ENCODE data around the gene VGLL4. TPM values are rescaled to one million over a fixed set of nuclear protein-coding genes. Genes with fewer than 3 reads are reported as not detected.

The VGLL4 gene
- total RNA-seq, 1 donor from 2014 or later = 45.5 TPM

DNA sequence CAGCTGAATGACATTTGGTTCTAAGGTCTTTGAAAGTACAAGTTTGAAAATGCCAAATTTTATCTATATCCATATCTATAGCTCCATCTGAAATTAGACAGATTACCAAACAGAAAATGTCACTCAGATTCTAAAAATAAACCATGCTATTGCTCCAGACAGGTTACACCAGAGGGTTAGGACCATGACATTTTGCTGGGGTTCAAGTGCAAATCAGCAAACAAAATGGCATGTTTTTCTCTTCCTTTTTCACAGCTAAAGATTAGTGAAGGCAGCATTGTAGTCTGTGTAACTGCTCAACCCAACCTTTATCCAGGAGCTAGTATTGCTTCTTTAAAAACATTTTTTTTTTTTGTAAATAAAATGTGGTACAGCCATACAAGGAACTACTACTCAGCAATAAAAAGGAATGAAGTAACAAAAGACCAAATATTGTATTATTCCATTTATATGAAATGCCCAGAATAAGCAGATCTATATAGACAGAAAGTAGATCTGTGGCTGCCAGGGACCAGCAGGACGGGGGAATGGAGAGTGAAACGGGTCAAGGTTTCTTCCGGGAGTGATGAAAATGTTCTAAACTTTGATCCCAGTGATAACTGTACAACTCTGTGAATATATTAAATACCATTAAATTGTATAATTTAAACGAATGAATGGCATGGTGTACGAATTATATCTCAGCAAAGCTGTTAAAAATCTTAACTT is 18.2 kb downstream of the VGLL4 start:
- DNase-seq = no peak
- intact Hi-C loops (cut with DNase I) = no loop called here
- ATAC-seq = no peak

DNA sequence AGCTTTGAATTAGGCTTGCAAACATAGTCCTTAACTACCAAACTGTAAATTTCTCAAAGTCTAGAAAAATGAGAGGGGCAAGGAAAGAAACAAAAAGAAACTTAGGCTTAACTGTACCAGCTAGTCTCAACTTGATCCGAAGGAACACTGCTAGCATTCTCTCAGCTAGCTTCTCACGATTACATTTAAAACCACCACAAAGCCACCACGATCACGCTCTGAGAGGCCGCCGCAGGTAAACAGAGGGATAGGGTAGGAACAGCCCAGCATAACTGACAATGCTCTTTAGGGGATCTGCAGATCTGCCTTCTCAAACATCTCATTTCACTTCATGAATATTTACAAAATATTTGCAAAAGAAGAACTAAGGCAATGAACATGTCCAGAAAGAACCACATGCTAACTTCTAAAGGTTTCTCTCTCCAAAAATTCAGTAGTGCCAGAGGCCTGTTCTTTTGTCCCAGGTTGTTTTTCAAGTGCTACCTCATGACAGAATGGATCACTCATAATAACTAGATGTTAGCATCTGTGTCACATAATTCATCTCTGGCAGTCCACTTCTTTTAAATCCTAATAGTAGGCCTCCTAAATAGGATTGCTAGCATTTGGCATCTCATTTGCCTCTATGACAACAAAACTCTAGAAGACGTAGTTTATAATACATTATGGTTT is 18.9 kb downstream of the VGLL4 start:
- Histone ChIP-seq H3K27ac (no peak overlapping the region), H3K36me3 (no peaks in the 10 kb centered on the region), H3K4me3 (no peak overlapping the region), H3K4me1 (peaks cover 42% of the 10 kb centered on the region), H3K9me3 (no peaks in the 10 kb centered on the region), H3K27me3 (ENCODE audit: low read depth) (no peaks in the 10 kb centered on the region)
- no peak for DNase-seq
- TF ChIP-seq, protein P1, sequence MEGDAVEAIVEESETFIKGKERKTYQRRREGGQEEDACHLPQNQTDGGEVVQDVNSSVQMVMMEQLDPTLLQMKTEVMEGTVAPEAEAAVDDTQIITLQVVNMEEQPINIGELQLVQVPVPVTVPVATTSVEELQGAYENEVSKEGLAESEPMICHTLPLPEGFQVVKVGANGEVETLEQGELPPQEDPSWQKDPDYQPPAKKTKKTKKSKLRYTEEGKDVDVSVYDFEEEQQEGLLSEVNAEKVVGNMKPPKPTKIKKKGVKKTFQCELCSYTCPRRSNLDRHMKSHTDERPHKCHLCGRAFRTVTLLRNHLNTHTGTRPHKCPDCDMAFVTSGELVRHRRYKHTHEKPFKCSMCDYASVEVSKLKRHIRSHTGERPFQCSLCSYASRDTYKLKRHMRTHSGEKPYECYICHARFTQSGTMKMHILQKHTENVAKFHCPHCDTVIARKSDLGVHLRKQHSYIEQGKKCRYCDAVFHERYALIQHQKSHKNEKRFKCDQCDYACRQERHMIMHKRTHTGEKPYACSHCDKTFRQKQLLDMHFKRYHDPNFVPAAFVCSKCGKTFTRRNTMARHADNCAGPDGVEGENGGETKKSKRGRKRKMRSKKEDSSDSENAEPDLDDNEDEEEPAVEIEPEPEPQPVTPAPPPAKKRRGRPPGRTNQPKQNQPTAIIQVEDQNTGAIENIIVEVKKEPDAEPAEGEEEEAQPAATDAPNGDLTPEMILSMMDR (IDR thresholded peaks at IDR 0.05) = no peak
- intact Hi-C loops (cut with DNase I) = no loop called here
- no peak for ATAC-seq

More for the DNA sequence above, 18.2 kb downstream of the VGLL4 start:
- Histone ChIP-seq H3K27me3 (ENCODE audit: low read depth) (no peaks in the 10 kb centered on the region), H3K27ac (no peak overlapping the region), H3K4me3 (no peak overlapping the region), H3K4me1 (peaks cover 40% of the 10 kb centered on the region), H3K36me3 (no peaks in the 10 kb centered on the region), H3K9me3 (no peaks in the 10 kb centered on the region)
- TF ChIP-seq, protein P1 (IDR thresholded peaks at IDR 0.05) = no peak

DNA sequence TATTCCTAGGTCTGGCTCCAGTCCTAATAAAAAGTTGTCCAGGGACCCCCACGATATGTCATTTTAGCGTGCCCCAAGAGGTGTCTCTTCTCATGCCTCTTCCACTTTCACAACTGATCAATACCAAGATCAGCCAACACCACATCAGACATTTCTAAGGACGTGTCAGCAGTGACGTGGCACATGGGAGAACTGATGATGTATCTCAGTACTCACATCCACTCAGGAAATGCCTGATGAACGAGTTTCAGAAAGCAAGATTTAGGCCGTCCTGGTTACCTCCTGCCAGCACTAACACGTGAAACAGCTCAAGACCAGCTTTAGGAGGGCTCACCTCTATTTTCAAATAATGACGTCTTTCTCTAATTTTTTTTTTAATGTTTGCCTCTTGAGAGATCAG is 19.6 kb downstream of the VGLL4 start:
- H3K9me3 ChIP-seq = no peaks in the 10 kb centered on the region
- no peaks in the 10 kb centered on the region for H3K27me3 ChIP-seq (ENCODE audit: low read depth)
- TF ChIP-seq, protein P1 (IDR thresholded peaks at IDR 0.05) = no peak
- DNase-seq (no peak), ATAC-seq (no peak)
- no peaks in the 10 kb centered on the region for H3K36me3 ChIP-seq
- H3K27ac ChIP-seq = no peak overlapping the region
- H3K4me1 ChIP-seq = peaks cover 48% of the 10 kb centered on the region
- intact Hi-C loops (cut with DNase I) = no loop called here
- no peak overlapping the region for H3K4me3 ChIP-seq

DNA sequence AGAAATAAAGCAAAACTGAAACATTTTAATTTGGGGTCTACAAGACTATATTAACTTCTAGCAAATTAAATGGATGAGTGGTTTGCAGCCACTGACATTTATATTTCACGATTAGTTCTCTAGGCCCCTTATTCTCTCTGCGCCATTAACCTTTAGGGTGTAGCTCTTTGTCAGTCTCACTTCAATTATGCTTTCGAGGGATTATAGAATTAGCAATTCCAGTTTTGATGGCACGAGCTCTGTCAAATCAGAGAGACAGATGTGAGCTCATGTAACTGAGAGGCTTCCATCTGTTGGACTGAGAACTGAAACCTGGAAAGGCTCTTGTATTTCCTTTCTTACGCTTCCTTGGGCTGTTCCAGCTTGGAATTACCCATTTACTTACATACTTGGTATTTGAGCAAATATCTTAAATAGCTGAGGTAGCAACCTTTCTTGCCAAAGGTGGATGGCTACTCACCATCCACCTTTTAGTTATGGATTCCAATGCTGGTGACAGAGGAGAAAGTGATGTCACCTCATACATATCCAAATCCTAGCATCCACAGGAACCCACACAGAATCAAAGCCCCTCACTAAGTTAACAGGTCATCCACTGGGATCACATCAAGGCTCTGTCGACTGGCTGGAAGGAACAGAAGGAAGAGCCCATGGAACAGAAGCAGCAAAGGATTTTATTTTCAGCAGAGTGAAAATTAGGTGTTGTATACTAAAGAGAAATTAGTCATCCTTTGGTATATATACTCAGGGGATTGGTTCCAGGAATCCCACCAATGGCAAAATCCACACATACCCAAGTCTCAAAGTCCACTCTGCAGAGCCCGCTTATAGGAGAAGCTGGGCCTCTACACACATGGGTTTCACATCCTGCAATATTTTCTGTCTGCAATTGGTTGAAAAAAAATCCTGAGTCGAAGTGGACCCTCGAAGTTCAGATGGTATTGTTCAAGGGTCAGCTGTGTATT is 20.8 kb downstream of the VGLL4 start:
- H3K9me3 ChIP-seq = no peaks in the 10 kb centered on the region
- DNase-seq = no peak
- H3K4me3 ChIP-seq = no peak overlapping the region
- no peaks in the 10 kb centered on the region for H3K36me3 ChIP-seq
- H3K27ac ChIP-seq = no peak overlapping the region
- no peak for ATAC-seq
- peaks cover 55% of the 10 kb centered on the region for H3K4me1 ChIP-seq
- TF ChIP-seq, protein P1 (IDR thresholded peaks at IDR 0.05) = no peak
- intact Hi-C loops (cut with DNase I) = no loop called here
- H3K27me3 ChIP-seq (ENCODE audit: low read depth) = no peaks in the 10 kb centered on the region

DNA sequence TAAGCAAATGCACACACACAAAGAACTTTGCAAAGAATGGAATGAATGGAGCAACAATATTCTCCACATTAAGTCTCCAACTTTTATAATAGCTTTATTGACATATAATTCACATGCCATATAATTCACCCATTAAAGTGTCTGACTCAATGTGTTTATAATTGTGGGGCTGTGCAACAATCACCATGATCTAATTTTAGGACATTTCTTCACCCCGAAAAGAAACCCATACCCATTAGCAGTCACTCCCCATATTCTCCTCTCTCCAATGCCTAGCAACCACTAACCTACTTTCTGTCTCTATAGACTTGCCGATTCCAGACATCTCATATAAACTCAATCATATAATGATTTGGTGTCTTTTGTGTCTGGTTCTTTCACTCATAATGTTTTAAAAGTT is 22.6 kb downstream of the VGLL4 start:
- intact Hi-C loops (cut with DNase I) = no loop called here
- no peak overlapping the region for H3K27ac ChIP-seq
- ATAC-seq (no peak), DNase-seq (no peak)
- TF ChIP-seq, protein P1 (IDR thresholded peaks at IDR 0.05) = no peak
- no peaks in the 10 kb centered on the region for H3K36me3 ChIP-seq
- no peak overlapping the region for H3K4me3 ChIP-seq
- peaks cover 52% of the 10 kb centered on the region for H3K4me1 ChIP-seq
- no peaks in the 10 kb centered on the region for H3K9me3 ChIP-seq
- H3K27me3 ChIP-seq (ENCODE audit: low read depth) = no peaks in the 10 kb centered on the region
